ENCODE measurements around the gene PRKCA. TPM values are rescaled to one million over a fixed set of nuclear protein-coding genes. Genes with fewer than 3 reads are reported as not detected.

Gene PRKCA
- total and polyA plus RNA-seq, 2 of the 13 experiments (the other 11 are each of a cell fraction or from before 2014, with no cell fraction given): 18.5 to 21.5 TPM

- peak; percentile 72; the same call in 1 of the 2 replicates for TF ChIP-seq ZBTB26 (CRISPR knock-in tag; IDR thresholded peaks at IDR 0.05; ENCODE audit: borderline replicate concordance)
- TF ChIP-seq ZBTB44 (CRISPR knock-in tag; IDR thresholded peaks at IDR 0.05): peak; percentile 44
- peak; percentile 91 for TF ChIP-seq ZNF362 (CRISPR knock-in tag; IDR thresholded peaks at IDR 0.05; ENCODE audit: borderline replicate concordance)
- TF ChIP-seq MAFK (conservative IDR thresholded peaks at IDR 0.05 in 1 of 2, IDR thresholded peaks at IDR 0.05 in 1 of 2; ENCODE audit: low read length in 2 of 2): 0 out of 4 replicates have a peak, but pooled peaks have one; percentile 25 to 39
- TF ChIP-seq ELF3 (CRISPR knock-in tag; IDR thresholded peaks at IDR 0.05): peak; percentile 94
- TF ChIP-seq ZNF205 (CRISPR knock-in tag; IDR thresholded peaks at IDR 0.05): peak; percentile 72; the same call in 1 of the 2 replicates
- no peak for TF ChIP-seq TERF1 (CRISPR knock-in tag; IDR thresholded peaks at IDR 0.05)
- peak; percentile 51; the same call in 1 of the 2 replicates for TF ChIP-seq BHLHE40 (IDR thresholded peaks at IDR 0.05; ENCODE audit: low read length)
- 0 out of 2 replicates have a peak, but pooled peaks have one; percentile 56 for TF ChIP-seq FOXM1 (CRISPR knock-in tag; IDR thresholded peaks at IDR 0.05)
- TF ChIP-seq ZBTB7B (CRISPR knock-in tag; IDR thresholded peaks at IDR 0.05): peak; percentile 60; the same call in 1 of the 2 replicates
- TF ChIP-seq ZNF543 (CRISPR knock-in tag; IDR thresholded peaks at IDR 0.05): peak; percentile 62; the same call in 1 of the 2 replicates
- TF ChIP-seq ETS1 (CRISPR knock-in tag; IDR thresholded peaks at IDR 0.05): 0 out of 2 replicates have a peak, but pooled peaks have one; percentile 37
- 0 out of 2 replicates have a peak, but pooled peaks have one; percentile 36 for TF ChIP-seq SIN3A (IDR thresholded peaks at IDR 0.05; ENCODE audit: borderline replicate concordance, low read depth, low read length)
- TF ChIP-seq U2AF1 (optimal IDR thresholded peaks at IDR 0.05; ENCODE audit: low read depth, low read length): no peak
- peak; percentile 52; the same call in 1 of the 2 replicates for TF ChIP-seq ZBTB10 (CRISPR knock-in tag; IDR thresholded peaks at IDR 0.05; ENCODE audit: borderline replicate concordance)
- TF ChIP-seq REPIN1 (CRISPR knock-in tag; IDR thresholded peaks at IDR 0.05; ENCODE audit: borderline replicate concordance, low read depth): 0 out of 2 replicates have a peak, but pooled peaks have one; percentile 69
- TF ChIP-seq FOXP1 (IDR thresholded peaks at IDR 0.05): no peak
- peak; percentile 81 for TF ChIP-seq FOXP1 (CRISPR knock-in tag; IDR thresholded peaks at IDR 0.05)
- TF ChIP-seq TCF7 (IDR thresholded peaks at IDR 0.05; ENCODE audit: low read depth): peak; percentile 76
- 0 out of 4 replicates have a peak, but pooled peaks of 1 of the 2 experiments have one; percentile 40 for TF ChIP-seq POLR2A (IDR thresholded peaks at IDR 0.05; ENCODE audit: insufficient read depth in 1 of 2, low read depth in 2 of 2, low read length in 2 of 2)
Observed at GRCh38 chr17:66459811-66460270, 157.4 kb downstream of the PRKCA start (continued).

Measured in HepG2 (cell line).